Subcutaneous abdominal adipose tissue (tissue), 5 donors: ENCODE results near the gene TMEM161B.
A peak's percentile ranks its signal among the peaks of the same experiment; 100 is the strongest.
"Not testable (repeated sequence)": the region's sequence is repeated elsewhere in the genome, so short reads cannot be mapped to it uniquely, and the experiment has no call there.

Source experiments
- H3K27ac ChIP-seq: one replicate; pipeline ENCODE4 v1.7.0; 2013; ENCODE audit warnings: low read depth, mild to moderate bottlenecking, inconsistent platforms, low read length, moderate library complexity
- H3K27me3 ChIP-seq, 5 donors: one replicate each; pipeline ENCODE4 v1.7.0; 2013; ENCODE audit warnings: low read length in 5 of 5, inconsistent platforms in 1 of 5; ENCODE audit not compliant: control insufficient read depth in 5 of 5, insufficient read depth in 4 of 5
- H3K36me3 ChIP-seq, 5 donors: one replicate each; pipeline ENCODE4 v1.7.0; 2013; ENCODE audit warnings: low read length in 5 of 5; ENCODE audit not compliant: control insufficient read depth in 5 of 5, insufficient read depth in 5 of 5
- H3K4me1 ChIP-seq, 5 donors: one replicate each; pipeline ENCODE4 v1.7.0; 2013; ENCODE audit warnings: low read length in 5 of 5, mild to moderate bottlenecking in 3 of 5, moderate library complexity in 1 of 5; ENCODE audit not compliant: control insufficient read depth in 5 of 5, insufficient read depth in 5 of 5
- H3K4me3 ChIP-seq, 5 donors: one replicate each; pipeline ENCODE4 v1.7.0; 2013; ENCODE audit warnings: low read length in 5 of 5, low read depth in 1 of 5
- H3K9ac ChIP-seq, 5 donors: one replicate each; pipeline ENCODE4 v1.7.0; 2013; ENCODE audit warnings: low read length in 5 of 5, mild to moderate bottlenecking in 4 of 5, moderate library complexity in 3 of 5
- H3K9me3 ChIP-seq, 5 donors: one replicate each; pipeline ENCODE4 v1.7.0; 2013; ENCODE audit warnings: low read length in 5 of 5; ENCODE audit not compliant: control insufficient read depth in 5 of 5
- donor health status: healthy.
- donor health status: healthy.
- donor health status: healthy.
- donor health status: healthy.
- donor health status: healthy.

Gene TMEM161B

DNA sequence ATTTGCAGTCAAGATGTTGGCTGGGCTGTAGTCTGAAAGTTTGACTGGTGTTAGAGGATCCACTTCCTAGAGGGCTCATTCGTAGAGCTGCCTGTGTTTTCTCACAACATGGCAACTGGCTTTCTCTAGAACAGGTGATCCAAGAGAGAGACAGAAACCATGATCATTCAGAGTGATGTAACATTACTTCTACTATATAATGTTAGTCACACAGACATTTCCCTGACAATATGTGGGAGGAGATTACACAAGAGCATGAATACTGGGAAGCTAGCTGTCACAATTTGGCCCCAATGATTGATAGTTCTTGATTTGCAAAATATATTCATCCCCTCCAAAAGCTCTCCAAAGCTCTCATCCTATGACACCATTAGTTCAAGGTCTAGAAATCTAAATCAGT lies 10.9 kb upstream of the TMEM161B start:
- H3K4me1 ChIP-seq: no peaks in the 10 kb centered on the region
- no peak overlapping the region for H3K27ac ChIP-seq
- H3K4me3 ChIP-seq: no peak overlapping the region
- H3K36me3 ChIP-seq: peaks cover under 1 to 12% (median 7%) of the 10 kb centered on the region in 5 donors
- no peaks in the 10 kb centered on the region for H3K9me3 ChIP-seq
- no peak overlapping the region for H3K9ac ChIP-seq
- H3K27me3 ChIP-seq: no peaks in the 10 kb centered on the region

DNA sequence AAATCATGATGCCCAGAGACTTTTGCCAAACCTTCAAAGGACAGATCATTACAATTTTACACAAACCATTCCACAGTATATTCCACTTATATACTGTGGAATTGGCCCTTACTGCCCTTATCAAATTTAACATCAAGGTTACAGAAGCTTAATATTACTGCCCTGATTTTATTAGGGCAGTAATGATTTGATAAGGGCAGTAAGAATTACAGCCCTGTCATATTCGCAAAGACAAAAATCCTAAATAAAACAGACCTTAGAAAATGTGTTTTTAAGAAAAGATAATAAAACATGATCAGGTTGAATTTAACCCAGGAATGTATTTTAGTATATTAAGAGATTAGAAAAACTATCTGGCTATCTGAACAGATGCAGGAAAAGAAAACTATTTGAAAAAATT lies 7.7 kb upstream of the TMEM161B start:
- no peak overlapping the region for H3K27ac ChIP-seq
- no peaks in the 10 kb centered on the region for H3K27me3 ChIP-seq
- H3K4me3 ChIP-seq: no peak overlapping the region
- H3K4me1 ChIP-seq: no peaks in the 10 kb centered on the region
- no peak overlapping the region for H3K9ac ChIP-seq
- peaks cover 0 to 17% (median 4%) of the 10 kb centered on the region in 5 donors for H3K36me3 ChIP-seq
- H3K9me3 ChIP-seq: no peaks in the 10 kb centered on the region

DNA sequence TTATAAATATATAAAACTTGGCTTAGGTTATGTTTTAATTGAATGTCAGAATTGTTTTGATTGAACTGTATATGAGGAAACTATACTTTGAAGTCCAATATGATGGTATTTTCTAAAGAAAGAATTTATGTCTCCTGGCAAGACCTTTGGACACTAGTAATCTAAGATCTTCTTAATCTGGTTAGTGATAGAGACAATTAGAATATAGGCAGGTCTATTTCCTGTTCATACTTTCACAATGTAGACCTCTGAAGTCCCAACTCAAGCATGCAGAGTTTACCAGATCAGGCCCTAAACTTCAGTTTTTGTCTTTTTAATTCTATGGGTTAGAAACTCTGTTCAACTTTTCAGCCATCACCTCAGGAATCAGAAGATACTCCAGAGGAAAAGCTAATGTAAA lies 6.9 kb upstream of the TMEM161B start:
- H3K9me3 ChIP-seq: no peaks in the 10 kb centered on the region
- H3K36me3 ChIP-seq: peaks cover 3 to 21% (median 6%) of the 10 kb centered on the region in 5 donors

DNA sequence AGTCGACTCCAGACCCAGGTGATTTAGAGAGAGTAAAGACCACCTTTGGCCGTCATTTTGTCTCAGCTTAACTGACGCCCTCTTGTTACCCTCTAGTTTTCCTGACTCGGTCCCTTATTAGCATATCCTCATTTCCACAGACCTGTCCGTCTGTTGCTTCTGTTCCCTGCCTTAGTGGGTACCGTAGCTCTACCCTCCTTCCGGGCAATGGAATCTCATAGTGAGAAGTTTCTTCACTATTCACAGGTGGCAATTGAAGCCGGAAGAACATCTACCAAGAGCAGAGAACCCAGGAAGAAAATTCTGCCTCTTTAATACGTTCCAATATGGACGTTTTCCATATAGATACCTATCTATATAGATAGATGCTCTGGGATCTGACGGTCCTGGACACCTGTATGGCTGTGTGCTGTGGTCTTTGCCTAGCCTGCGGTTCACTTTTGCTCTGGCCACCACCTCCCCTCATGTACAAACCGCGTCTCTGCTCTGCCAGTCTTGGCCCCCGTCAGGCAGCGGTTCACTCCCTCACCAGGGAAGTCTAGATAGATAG lies 652 bp upstream of the TMEM161B start:
- Histone ChIP-seq H3K4me3 (peak overlapping the region; percentile 87 to 100 (median 99)), H3K36me3 (peaks cover 4 to 10% (median 4%) of the 10 kb centered on the region in 5 donors), H3K4me1 (peaks cover 0 to 27% (median 18%) of the 10 kb centered on the region in 5 donors), H3K9me3 (no peaks in the 10 kb centered on the region), H3K27me3 (no peaks in the 10 kb centered on the region), H3K9ac (peak overlapping the region in 4 of 5 donors; percentile 52 to 79 (median 74)), H3K27ac (no peak overlapping the region)

More for the DNA sequence above, 6.9 kb upstream of the TMEM161B start:
- peaks cover 0 to 3% (median 0%) of the 10 kb centered on the region in 5 donors for H3K4me1 ChIP-seq
- H3K9ac ChIP-seq: no peak overlapping the region
- no peak overlapping the region for H3K4me3 ChIP-seq
- no peaks in the 10 kb centered on the region for H3K27me3 ChIP-seq
- no peak overlapping the region for H3K27ac ChIP-seq

DNA sequence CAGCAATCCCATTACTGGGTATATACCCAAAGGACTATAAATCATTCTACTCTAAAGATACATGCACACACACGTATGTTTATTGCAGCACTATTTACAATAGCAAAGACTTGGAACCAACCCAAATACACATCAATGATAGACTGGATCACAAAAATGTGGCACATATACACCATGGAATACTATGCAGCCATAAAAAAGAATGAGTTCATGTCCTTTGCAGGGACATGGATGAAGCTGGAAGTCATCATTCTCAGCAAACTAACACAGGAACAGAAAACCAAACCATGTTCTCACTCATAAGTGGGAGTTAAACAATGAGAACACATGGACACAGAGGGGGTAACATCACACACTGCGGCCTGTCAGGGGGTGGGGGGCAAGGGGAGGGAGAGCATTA lies 4.1 kb downstream of the TMEM161B start:
- H3K27me3 ChIP-seq, H3K9ac ChIP-seq, H3K9me3 ChIP-seq, H3K4me3 ChIP-seq, H3K36me3 ChIP-seq, H3K27ac ChIP-seq: not testable (repeated sequence)
- peaks cover 0 to 17% (median 14%) of the 10 kb centered on the region in 5 donors for H3K4me1 ChIP-seq

DNA sequence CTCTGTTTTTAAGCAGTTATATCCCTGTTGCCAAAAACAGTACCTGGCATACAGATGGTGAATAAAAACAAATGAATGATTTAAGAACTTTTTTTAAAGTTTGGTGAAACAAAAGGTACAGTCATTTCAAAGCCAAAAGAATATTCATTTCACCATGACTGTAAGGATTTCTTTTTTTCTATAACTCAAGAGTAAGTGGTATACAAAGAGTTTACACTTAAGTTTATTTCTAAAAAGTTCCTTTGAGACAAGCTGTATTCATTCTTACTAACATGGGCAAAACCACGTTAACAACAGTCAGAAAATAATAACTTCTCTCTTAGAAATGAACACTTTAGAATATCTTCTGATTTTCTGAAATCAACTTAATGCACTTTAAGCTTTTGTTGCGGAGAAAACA lies 5.3 kb downstream of the TMEM161B start:
- Histone ChIP-seq H3K9me3 (no peaks in the 10 kb centered on the region), H3K4me3 (no peak overlapping the region), H3K27ac (no peak overlapping the region), H3K27me3 (no peaks in the 10 kb centered on the region), H3K9ac (no peak overlapping the region), H3K4me1 (peaks cover 0 to 10% (median 9%) of the 10 kb centered on the region in 5 donors), H3K36me3 (no peaks in the 10 kb centered on the region)

DNA sequence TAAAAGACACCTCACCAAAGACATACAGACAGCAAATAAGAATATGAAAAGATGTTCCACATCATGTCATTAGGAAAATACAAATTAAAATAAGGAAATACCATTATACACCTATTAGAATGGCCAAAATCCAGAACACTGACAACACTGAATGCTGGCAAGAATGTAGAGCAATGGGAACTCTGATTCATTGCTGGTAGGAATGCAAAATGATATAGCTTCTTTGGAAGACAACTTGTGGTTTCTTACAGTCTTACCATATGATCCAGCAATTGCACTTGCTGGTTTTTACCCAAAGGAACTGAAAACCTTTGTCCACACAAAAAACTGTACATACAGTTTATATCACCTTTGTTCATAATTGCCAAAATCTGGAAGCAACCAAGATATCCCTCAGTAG lies 6.5 kb downstream of the TMEM161B start:
- no peak overlapping the region for H3K9ac ChIP-seq
- H3K4me3 ChIP-seq: no peak overlapping the region
- H3K27me3 ChIP-seq: no peaks in the 10 kb centered on the region
- H3K36me3 ChIP-seq: no peaks in the 10 kb centered on the region
- no peaks in the 10 kb centered on the region for H3K4me1 ChIP-seq
- H3K9me3 ChIP-seq: no peaks in the 10 kb centered on the region
- H3K27ac ChIP-seq: no peak overlapping the region

DNA sequence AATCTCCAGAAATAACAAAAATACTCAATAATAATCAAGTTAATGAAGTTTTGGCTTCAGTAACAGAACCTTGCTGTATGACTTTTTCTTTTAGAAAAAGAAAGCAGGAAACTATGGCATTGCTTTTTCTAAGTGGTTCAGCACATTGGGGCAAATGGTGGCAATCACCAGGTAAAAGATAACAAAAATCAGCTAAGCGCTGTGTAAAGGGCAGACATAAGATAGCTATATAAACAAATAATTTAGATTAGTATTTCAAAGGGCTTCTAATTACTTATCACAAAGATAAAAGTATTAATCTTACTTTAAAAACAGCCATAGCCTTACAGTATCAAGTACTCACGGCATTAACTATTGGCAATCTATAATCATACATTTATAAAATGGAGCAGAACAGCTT lies 10.0 kb downstream of the TMEM161B start:
- H3K27me3 ChIP-seq: no peaks in the 10 kb centered on the region

DNA sequence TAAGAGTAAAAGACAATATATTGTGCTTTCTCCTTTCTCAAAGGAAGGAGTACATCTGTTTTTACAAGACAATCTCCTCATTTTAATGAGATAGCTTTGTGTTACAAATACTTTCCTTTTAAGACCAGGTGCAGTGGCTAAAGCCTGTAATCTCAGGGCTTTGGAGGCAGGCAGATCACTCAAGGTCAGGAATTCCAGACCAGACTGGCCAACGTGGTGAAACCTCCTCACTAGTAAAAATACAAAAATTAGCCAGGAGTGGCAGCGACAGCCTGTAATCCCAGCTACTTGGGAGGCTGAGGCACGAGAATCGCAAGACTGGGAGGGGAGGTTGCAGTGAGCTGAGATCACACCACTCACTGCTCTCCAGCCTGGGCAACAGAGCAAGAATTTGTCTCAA lies 11.8 kb downstream of the TMEM161B start:
- Histone ChIP-seq H3K27ac (no peak overlapping the region), H3K27me3 (no peaks in the 10 kb centered on the region), H3K4me1 (no peaks in the 10 kb centered on the region), H3K9ac (no peak overlapping the region), H3K36me3 (no peaks in the 10 kb centered on the region), H3K4me3 (no peak overlapping the region), H3K9me3 (no peaks in the 10 kb centered on the region)

More for the DNA sequence above, 10.0 kb downstream of the TMEM161B start:
- no peak overlapping the region for H3K9ac ChIP-seq
- no peak overlapping the region for H3K27ac ChIP-seq
- H3K4me3 ChIP-seq: no peak overlapping the region
- H3K4me1 ChIP-seq: no peaks in the 10 kb centered on the region
- no peaks in the 10 kb centered on the region for H3K9me3 ChIP-seq
- no peaks in the 10 kb centered on the region for H3K36me3 ChIP-seq

DNA sequence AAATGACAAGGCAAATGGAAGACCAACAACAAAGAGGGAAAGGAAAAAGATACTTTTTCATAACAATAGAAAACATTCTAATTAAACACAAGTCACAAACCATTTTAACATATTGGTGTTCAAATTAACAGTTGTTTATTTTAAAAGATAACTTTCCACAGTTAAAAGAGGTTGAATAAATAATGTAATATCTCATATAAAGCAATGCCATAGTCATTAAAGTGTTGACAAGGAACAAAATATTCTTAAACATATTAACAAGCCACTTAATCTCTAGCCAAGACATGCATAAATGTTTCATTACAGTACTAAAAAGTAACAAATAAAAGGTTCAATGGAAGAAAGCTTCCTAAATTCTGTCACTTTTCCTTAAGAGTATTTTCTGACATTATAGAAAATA lies 12.6 kb downstream of the TMEM161B start:
- H3K27ac ChIP-seq: no peak overlapping the region
- H3K27me3 ChIP-seq: no peaks in the 10 kb centered on the region
- H3K36me3 ChIP-seq: no peaks in the 10 kb centered on the region
- H3K4me3 ChIP-seq: no peak overlapping the region
- H3K4me1 ChIP-seq: no peaks in the 10 kb centered on the region
- H3K9ac ChIP-seq: no peak overlapping the region
- no peaks in the 10 kb centered on the region for H3K9me3 ChIP-seq

DNA sequence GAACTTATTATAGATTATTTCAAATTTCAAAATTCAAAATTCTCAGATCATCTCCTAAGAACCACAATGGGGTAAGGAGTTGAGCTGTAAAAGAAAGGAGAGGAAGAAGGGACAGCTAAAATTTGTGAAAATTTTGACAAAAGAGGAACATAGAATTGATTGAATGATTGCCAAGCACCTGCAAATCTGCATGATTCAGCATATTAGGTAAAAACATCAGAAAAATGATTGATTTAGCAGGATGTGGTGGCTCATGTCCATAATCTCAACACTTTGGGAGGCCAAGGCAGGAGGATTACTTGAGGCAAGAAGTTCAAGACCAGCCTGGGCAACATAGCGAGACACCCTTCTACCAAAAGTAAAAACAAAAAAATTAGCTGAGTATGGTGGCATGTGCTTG lies 14.3 kb downstream of the TMEM161B start:
- Histone ChIP-seq H3K27me3 (no peaks in the 10 kb centered on the region), H3K27ac (no peak overlapping the region), H3K36me3 (no peaks in the 10 kb centered on the region)

More for the DNA sequence above, 14.3 kb downstream of the TMEM161B start:
- no peak overlapping the region for H3K4me3 ChIP-seq
- no peak overlapping the region for H3K9ac ChIP-seq
- H3K4me1 ChIP-seq: no peaks in the 10 kb centered on the region
- no peaks in the 10 kb centered on the region for H3K9me3 ChIP-seq
